Naive thymus-derived CD4-positive, alpha-beta T cell (primary cell): ENCODE measurements around the gene TBC1D2. TPM values are rescaled to one million over a fixed set of nuclear protein-coding genes. Genes with fewer than 3 reads are reported as not detected.
A peak's percentile ranks its signal among the peaks of the same experiment; 100 is the strongest.

Experiments used
- ATAC-seq: fragments of 150-1000 bp; cut with Tn5 transposase; 2 replicates; pipeline ENCODE4 v1.10.0; 2021; ENCODE audit warnings: mild to moderate bottlenecking, moderate library complexity
- CTCF ChIA-PET: fragments of 350-600 bp; sonication (Branson Sonifier 250); formaldehyde crosslinking; loops from one replicate; lab custom pipeline; 2021; ENCODE audit warnings: antibody characterized with exemption; lab: Charles Lee
- POLR2A ChIA-PET: fragments of 350-600 bp; sonication (Branson Sonifier 250); formaldehyde crosslinking; loops from one replicate; lab custom pipeline; 2021; ENCODE audit warnings: antibody characterized with exemption, inconsistent platforms; lab: Charles Lee
- DNase-seq, 9 donors: peaks; one replicate each; pipeline versions ENCODE4 v3.0.0 to v3.0.0-alpha.2; 2020 to 2022; ENCODE audit warnings: mixed read lengths in 1 of 9
- H3K27ac ChIP-seq: one replicate; pipeline ENCODE4 v1.7.0; 2013; ENCODE audit warnings: mild to moderate bottlenecking, low read depth, low read length, moderate library complexity
- H3K27me3 ChIP-seq, 2 donors: one replicate each; pipeline ENCODE4 v1.7.0; 2013; ENCODE audit warnings: low read length in 2 of 2, mild to moderate bottlenecking in 2 of 2, moderate library complexity in 2 of 2; ENCODE audit not compliant: control insufficient read depth in 2 of 2, insufficient read depth in 2 of 2
- H3K36me3 ChIP-seq, 3 experiments: 1 replicate in 2 of 3; 2 replicates in 1 of 3; pipeline ENCODE4 v1.7.0; 2013; ENCODE audit warnings: low read length in 3 of 3, mild to moderate bottlenecking in 3 of 3, moderate library complexity in 1 of 3; ENCODE audit not compliant: insufficient read depth in 3 of 3, control insufficient read depth in 2 of 3
- H3K4me1 ChIP-seq, 2 donors: one replicate each; pipeline ENCODE4 v1.7.0; 2013; ENCODE audit warnings: low read length in 2 of 2, mild to moderate bottlenecking in 2 of 2, moderate library complexity in 1 of 2; ENCODE audit not compliant: control insufficient read depth in 2 of 2, insufficient read depth in 2 of 2
- H3K4me3 ChIP-seq: 2 replicates; pipeline ENCODE4 v1.7.0; 2013; ENCODE audit warnings: mild to moderate bottlenecking, low read length
- H3K9me3 ChIP-seq, 3 experiments: 1 replicate in 2 of 3; 2 replicates in 1 of 3; pipeline ENCODE4 v1.7.0; 2013; ENCODE audit warnings: low read length in 3 of 3; ENCODE audit not compliant: control insufficient read depth in 2 of 3
- H3K27ac Mint-ChIP-seq, 9 donors: one replicate each; pipeline ENCODE4 v1.8.0; 2020 to 2022; ENCODE audit warnings: mixed read lengths in 9 of 9, mild to moderate bottlenecking in 8 of 9, moderate library complexity in 5 of 9, inconsistent platforms in 2 of 9
- H3K27me3 Mint-ChIP-seq, 5 donors: one replicate each; pipeline ENCODE4 v1.8.0; 2021 to 2022; ENCODE audit warnings: mixed read lengths in 5 of 5, mild to moderate bottlenecking in 1 of 5
- H3K36me3 Mint-ChIP-seq, 5 donors: one replicate each; pipeline ENCODE4 v1.8.0; 2020 to 2022; ENCODE audit warnings: mixed read lengths in 5 of 5, mild to moderate bottlenecking in 3 of 5, inconsistent platforms in 1 of 5
- H3K4me1 Mint-ChIP-seq, 7 donors: one replicate each; pipeline ENCODE4 v1.8.0; 2020 to 2022; ENCODE audit warnings: mixed read lengths in 7 of 7, mild to moderate bottlenecking in 3 of 7, inconsistent platforms in 1 of 7
- H3K4me3 Mint-ChIP-seq, 10 donors: one replicate each; pipeline ENCODE4 v1.8.0; 2020 to 2022; ENCODE audit warnings: mild to moderate bottlenecking in 10 of 10, mixed read lengths in 10 of 10, moderate library complexity in 6 of 10, inconsistent platforms in 2 of 10
- H3K9me3 Mint-ChIP-seq, 11 donors: one replicate each; pipeline ENCODE4 v1.8.0; 2020 to 2022; ENCODE audit warnings: mixed read lengths in 11 of 11, mild to moderate bottlenecking in 4 of 11, inconsistent platforms in 1 of 11, moderate library complexity in 1 of 11
- intact Hi-C, 2 donors: fragments of 100-400 bp; cut with micrococcal nuclease; formaldehyde crosslinking; loops; one replicate each; pipeline ENCODE4 v1.15.1; 2023
- microRNA-seq: library from miRNA; unstranded; fragments of <30 nt; microRNA quantifications from one replicate; pipeline ENCODE4 v1.2.0, GENCODE V29; 2022; ENCODE audit warnings: borderline microRNAs expressed
- polyA plus RNA-seq, 2 donors: library from polyadenylated mRNA; unstranded; fragments of 300-500 nt; fragmentation: Illumina TruSeq; gene quantifications; one replicate each; pipeline ENCODE4 v1.2.3, GENCODE V29; 2021
- total RNA-seq, 6 experiments: library from RNA in 5 of 6; stranded (reverse) in 5 of 6; gene quantifications; 1 replicate in 5 of 6; 2 replicates in 1 of 6; pipeline ENCODE4 v1.2.3 and lab custom pipeline; 2021 to 2026

TBC1D2 gene
- total and polyA plus RNA-seq, 7 experiments from 2014 or later: 3.3 to 16.6 (median 8.8) TPM

DNA sequence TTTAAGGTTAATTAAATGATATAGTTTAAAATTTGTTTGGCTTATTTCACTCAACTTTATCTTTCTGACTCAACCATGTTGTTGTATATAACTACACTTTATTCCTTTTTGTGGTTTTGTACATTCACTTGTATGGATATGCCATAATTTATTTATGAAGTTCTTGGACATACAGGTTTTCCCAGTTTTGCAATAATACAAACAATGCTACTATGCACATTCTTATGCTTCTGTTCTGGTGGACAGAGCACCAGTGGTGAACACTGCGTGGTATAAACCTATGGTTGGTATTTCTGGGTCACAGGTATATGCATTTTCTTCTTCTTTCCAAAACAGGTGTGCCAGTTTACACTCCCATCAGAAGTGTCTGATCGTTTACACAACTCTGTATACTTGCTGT lies 100.8 kb downstream of the TBC1D2 start:
- H3K9me3 Mint-ChIP-seq: peaks cover 0 to 2% (median 0%) of the 10 kb centered on the region in 11 donors
- no peaks in the 10 kb centered on the region for H3K4me1 ChIP-seq
- no peak overlapping the region for H3K27ac ChIP-seq
- intact Hi-C loops: no loop called here
- H3K4me1 Mint-ChIP-seq: peaks cover 11 to 18% (median 14%) of the 10 kb centered on the region in 7 donors
- no peaks in the 10 kb centered on the region for H3K27me3 Mint-ChIP-seq
- no peak overlapping the region for H3K4me3 ChIP-seq
- no peaks in the 10 kb centered on the region for H3K27me3 ChIP-seq
- CTCF ChIA-PET: interaction anchor here (0.6 kb wide), 1 partner anchor 13 kb away, joined by 3 read pairs; no protein-coding TSS in a partner anchor
- DNase-seq (no peak), ATAC-seq (no peak)
- no peak overlapping the region for H3K27ac Mint-ChIP-seq
- H3K36me3 Mint-ChIP-seq: peaks cover 0 to 35% (median 8%) of the 10 kb centered on the region in 5 donors
- no peaks in the 10 kb centered on the region for H3K9me3 ChIP-seq
- POLR2A ChIA-PET: no interaction called here
- no peak overlapping the region for H3K4me3 Mint-ChIP-seq
- peaks cover 0 to 19% (median 5%) of the 10 kb centered on the region in 3 experiments for H3K36me3 ChIP-seq

DNA sequence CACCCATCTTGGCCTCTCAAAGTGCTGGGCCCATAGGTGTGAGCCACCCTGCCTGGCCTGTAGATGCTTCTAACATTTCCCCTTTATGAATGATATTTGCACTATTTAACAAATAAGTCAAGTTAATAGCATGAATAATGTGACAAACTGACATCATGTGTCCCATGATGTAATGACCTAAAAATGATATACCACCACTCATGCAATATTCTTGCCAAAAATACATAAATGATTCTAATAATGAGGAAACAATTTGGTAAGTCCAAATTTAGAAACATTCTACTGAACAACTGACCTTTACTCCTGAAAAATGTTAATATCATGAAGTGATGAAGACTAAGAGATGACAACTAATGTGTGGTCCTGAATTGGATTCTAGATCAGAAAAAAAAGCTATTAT lies 102.9 kb downstream of the TBC1D2 start:
- POLR2A ChIA-PET: no interaction called here
- ATAC-seq (no peak), DNase-seq (no peak)
- no peak overlapping the region for H3K27ac ChIP-seq
- intact Hi-C loops: no loop called here
- H3K4me1 ChIP-seq: no peaks in the 10 kb centered on the region
- no peaks in the 10 kb centered on the region for H3K27me3 Mint-ChIP-seq
- no peaks in the 10 kb centered on the region for H3K9me3 Mint-ChIP-seq
- H3K4me1 Mint-ChIP-seq: peaks cover 0 to 9% (median 3%) of the 10 kb centered on the region in 7 donors
- no peaks in the 10 kb centered on the region for H3K9me3 ChIP-seq
- H3K27ac Mint-ChIP-seq: peak overlapping the region in 1 of 9 donors; percentile 31
- H3K4me3 ChIP-seq: no peak overlapping the region
- peaks cover 0 to 21% (median 5%) of the 10 kb centered on the region in 3 experiments for H3K36me3 ChIP-seq
- no peaks in the 10 kb centered on the region for H3K27me3 ChIP-seq
- no peak overlapping the region for H3K4me3 Mint-ChIP-seq
- H3K36me3 Mint-ChIP-seq: peaks cover 0 to 41% (median 8%) of the 10 kb centered on the region in 5 donors
- CTCF ChIA-PET: no interaction called here

DNA sequence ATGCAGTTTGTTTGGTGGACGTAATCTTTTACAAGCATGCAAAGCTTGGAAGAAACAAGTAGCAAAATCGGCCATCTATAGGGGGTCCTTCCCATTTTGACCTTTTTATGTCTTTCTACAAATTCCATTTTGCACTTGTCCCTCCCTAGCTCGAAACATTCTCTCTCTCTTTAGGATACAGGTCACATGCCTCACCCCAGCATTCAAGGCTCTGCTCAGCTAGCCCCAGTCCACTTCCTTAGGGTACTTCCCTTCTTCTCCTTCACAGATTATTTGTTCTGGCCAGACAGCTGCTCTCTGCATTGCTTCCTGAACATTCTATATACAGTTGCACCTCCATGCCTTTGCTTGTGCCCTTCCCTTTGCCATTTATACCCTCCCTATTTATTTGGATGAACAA lies 104.7 kb downstream of the TBC1D2 start:
- Mint-ChIP-seq H3K36me3 (peaks cover 0 to 30% (median 3%) of the 10 kb centered on the region in 5 donors), H3K4me1 (peaks cover 0 to 13% (median 4%) of the 10 kb centered on the region in 7 donors), H3K27ac (peak overlapping the region in 3 of 9 donors; percentile 1 to 18 (median 9)), H3K9me3 (no peaks in the 10 kb centered on the region), H3K27me3 (no peaks in the 10 kb centered on the region), H3K4me3 (no peak overlapping the region)
- CTCF ChIA-PET: no interaction called here
- Histone ChIP-seq H3K4me1 (no peaks in the 10 kb centered on the region), H3K27me3 (no peaks in the 10 kb centered on the region), H3K9me3 (no peaks in the 10 kb centered on the region), H3K36me3 (peaks cover 0 to 9% (median 0%) of the 10 kb centered on the region in 3 experiments), H3K4me3 (no peak overlapping the region), H3K27ac (no peak overlapping the region)
- POLR2A ChIA-PET: no interaction called here
- DNase-seq (no peak), ATAC-seq (no peak)
- intact Hi-C loops: no loop called here

DNA sequence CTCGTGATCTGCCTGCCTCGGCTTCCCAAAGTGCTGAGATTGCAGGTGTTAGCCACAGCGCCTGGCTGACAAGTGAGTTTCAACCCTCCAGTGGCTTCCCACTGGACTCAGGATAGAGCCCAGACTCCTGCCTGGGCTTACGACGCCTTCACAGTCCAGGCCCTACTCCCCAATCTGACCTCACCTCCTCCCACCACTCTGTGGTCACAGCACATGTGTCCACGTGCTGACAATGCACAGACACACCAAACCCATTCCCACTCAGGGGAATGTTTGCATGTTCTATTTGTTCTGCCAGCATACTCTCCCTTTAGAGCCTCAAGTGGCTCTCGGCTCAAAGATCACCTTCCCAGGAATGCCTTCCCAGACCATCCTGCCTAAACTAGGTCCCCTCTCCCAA lies 105.3 kb downstream of the TBC1D2 start:
- H3K4me1 ChIP-seq: no peaks in the 10 kb centered on the region
- Mint-ChIP-seq H3K27ac (peak overlapping the region in 1 of 9 donors; percentile 20), H3K4me3 (no peak overlapping the region), H3K9me3 (peaks cover 0 to 1% (median 0%) of the 10 kb centered on the region in 11 donors), H3K4me1 (peaks cover 0 to 13% (median 4%) of the 10 kb centered on the region in 7 donors), H3K36me3 (peaks cover 0 to 31% (median 3%) of the 10 kb centered on the region in 5 donors), H3K27me3 (no peaks in the 10 kb centered on the region)
- ATAC-seq (no peak), DNase-seq (no peak)
- CTCF ChIA-PET: no interaction called here
- intact Hi-C loops: no loop called here
- no peaks in the 10 kb centered on the region for H3K9me3 ChIP-seq
- no peak overlapping the region for H3K27ac ChIP-seq
- H3K4me3 ChIP-seq: no peak overlapping the region
- peaks cover 0 to 8% (median 0%) of the 10 kb centered on the region in 3 experiments for H3K36me3 ChIP-seq
- POLR2A ChIA-PET: no interaction called here
- H3K27me3 ChIP-seq: no peaks in the 10 kb centered on the region

DNA sequence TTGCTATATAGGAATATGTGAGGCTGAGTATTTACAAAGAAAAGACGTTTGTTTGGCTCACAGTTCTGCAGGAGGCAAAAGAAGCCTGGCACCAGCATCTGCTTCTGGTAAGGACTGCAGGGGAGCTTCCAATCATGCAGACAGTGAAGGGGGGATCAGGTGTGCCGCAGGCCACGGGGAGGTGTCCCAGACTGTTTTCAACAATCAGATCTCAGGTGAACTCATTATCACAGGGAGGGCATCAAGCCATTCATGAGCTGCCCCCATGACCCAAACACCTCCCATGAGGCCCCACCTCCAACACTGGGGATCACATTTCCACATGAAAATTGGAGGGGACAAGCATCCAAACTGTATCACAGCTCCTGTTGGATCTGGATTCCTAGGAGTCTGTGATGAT lies 106.0 kb downstream of the TBC1D2 start:
- no peaks in the 10 kb centered on the region for H3K9me3 ChIP-seq
- Mint-ChIP-seq H3K27ac (peak overlapping the region in 1 of 9 donors; percentile 78), H3K27me3 (no peaks in the 10 kb centered on the region), H3K36me3 (peaks cover 0 to 35% (median 3%) of the 10 kb centered on the region in 5 donors), H3K9me3 (peaks cover 0 to 1% (median 0%) of the 10 kb centered on the region in 11 donors), H3K4me3 (no peak overlapping the region), H3K4me1 (peaks cover 0 to 14% (median 4%) of the 10 kb centered on the region in 7 donors)
- CTCF ChIA-PET: no interaction called here
- no peaks in the 10 kb centered on the region for H3K4me1 ChIP-seq
- no peak overlapping the region for H3K27ac ChIP-seq
- intact Hi-C loops: loop anchor here in 1 of 2 donors (5.0 kb wide), 1 partner anchor 43 kb away; the partner anchor contains the start of gene CORO2A
- no peak overlapping the region for H3K4me3 ChIP-seq
- ATAC-seq: no peak
- peaks cover 0 to 8% (median 0%) of the 10 kb centered on the region in 3 experiments for H3K36me3 ChIP-seq
- H3K27me3 ChIP-seq: no peaks in the 10 kb centered on the region
- POLR2A ChIA-PET: no interaction called here
- no peak for DNase-seq

Small RNA genes within 50 kb of the gene (microRNA-seq; reads per million reads assigned to microRNA genes)
- not detected for gene MIR6854

Other genes starting within 250 kb of the TBC1D2 start
- 10 to 100 TPM; 16.3 to 58.9 (median 51.8) TPM for gene NANS, start 198.9 kb downstream of the TBC1D2 start, total RNA-seq
- gene NANS, start 198.9 kb downstream of the TBC1D2 start, polyA plus RNA-seq: 10 to 100 TPM; 33.0 to 33.2 TPM
- gene TRIM14, start 136.4 kb downstream of the TBC1D2 start, total RNA-seq: 100 to 1,000 TPM in 1 of 5 experiments, 10 to 100 TPM in 4; 54.1 to 114 (median 79.7) TPM
- gene TRIM14, start 136.4 kb downstream of the TBC1D2 start, polyA plus RNA-seq: 100 to 1,000 TPM in 1 of 2 donors, 10 to 100 TPM in 1; 57.8 to 107 TPM
- gene CORO2A, start 63.0 kb downstream of the TBC1D2 start, total RNA-seq: 1 to 10 TPM; 3.0 to 9.7 (median 7.7) TPM
- 1 to 10 TPM; 6.6 to 9.0 TPM for gene CORO2A, start 63.0 kb downstream of the TBC1D2 start, polyA plus RNA-seq